Thyroid gland (tissue), 4 donors: ENCODE measurements around the gene ATG9B.

Experiments used
- POLR2A ChIP-seq, 2 donors: fragments of 450-650 bp; IDR thresholded peaks; one replicate each; pipeline ENCODE4 v1.6.1; 2017; ENCODE audit warnings: antibody characterized with exemption in 2 of 2, mild to moderate bottlenecking in 2 of 2, moderate library complexity in 1 of 2
- TF ChIP-seq, protein P1 (sequence below), 6 experiments: fragments of 200-600 bp in 3 of 6; fragments of 450-650 bp in 3 of 6; sonication (generic) in 3 of 6; IDR thresholded peaks; one replicate each; pipeline ENCODE4 v1.5.1; 2016 to 2019; ENCODE audit warnings: antibody characterized with exemption in 6 of 6, mild to moderate bottlenecking in 2 of 6, inconsistent platforms in 1 of 6, moderate library complexity in 1 of 6

DNA sequence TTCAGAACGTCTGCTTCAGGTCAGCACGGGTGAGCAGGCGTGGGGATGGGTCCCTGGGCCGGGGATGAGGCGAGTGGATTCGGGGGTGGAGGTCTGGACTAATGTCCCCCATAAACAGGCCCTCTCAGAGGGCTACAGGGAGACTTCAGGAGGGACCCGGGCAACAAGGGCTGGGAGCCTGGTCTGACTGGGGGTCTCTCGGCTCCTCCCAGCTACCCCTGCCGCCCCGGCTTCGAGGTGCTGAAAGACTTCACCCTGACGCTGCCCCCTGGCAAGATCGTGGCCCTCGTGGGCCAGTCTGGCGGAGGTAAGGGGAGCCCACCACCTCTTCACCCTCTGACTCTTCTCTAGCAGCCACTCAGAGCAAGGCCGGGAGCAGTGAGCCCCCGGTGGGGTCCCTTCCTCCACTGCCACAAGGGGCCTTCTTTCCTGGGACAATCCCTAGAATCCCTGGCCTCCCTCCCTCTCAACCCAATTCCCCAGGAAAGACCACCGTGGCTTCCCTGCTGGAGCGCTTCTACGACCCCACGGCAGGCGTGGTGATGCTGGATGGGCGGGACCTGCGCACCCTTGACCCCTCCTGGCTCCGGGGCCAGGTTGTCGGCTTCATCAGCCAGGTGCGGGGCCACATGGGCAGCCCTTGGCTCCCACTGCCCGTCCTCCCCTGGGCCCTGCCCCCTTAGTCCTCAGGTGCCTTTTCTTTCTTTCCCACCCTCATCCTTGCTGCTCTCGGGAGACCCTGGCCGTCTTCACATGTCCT is 16.5 kb upstream of the ATG9B start:
- TF ChIP-seq, protein P1, sequence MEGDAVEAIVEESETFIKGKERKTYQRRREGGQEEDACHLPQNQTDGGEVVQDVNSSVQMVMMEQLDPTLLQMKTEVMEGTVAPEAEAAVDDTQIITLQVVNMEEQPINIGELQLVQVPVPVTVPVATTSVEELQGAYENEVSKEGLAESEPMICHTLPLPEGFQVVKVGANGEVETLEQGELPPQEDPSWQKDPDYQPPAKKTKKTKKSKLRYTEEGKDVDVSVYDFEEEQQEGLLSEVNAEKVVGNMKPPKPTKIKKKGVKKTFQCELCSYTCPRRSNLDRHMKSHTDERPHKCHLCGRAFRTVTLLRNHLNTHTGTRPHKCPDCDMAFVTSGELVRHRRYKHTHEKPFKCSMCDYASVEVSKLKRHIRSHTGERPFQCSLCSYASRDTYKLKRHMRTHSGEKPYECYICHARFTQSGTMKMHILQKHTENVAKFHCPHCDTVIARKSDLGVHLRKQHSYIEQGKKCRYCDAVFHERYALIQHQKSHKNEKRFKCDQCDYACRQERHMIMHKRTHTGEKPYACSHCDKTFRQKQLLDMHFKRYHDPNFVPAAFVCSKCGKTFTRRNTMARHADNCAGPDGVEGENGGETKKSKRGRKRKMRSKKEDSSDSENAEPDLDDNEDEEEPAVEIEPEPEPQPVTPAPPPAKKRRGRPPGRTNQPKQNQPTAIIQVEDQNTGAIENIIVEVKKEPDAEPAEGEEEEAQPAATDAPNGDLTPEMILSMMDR (IDR thresholded peaks at IDR 0.05): no peak
- TF ChIP-seq POLR2A (IDR thresholded peaks at IDR 0.05): no peak
